Muscle layer of colon (tissue), 2 donors: Measurements from ENCODE around the gene ID3.

Experiments used
- H3K27ac ChIP-seq: one replicate; pipeline ENCODE4 v1.7.0; 2013; ENCODE audit warnings: low read depth, mild to moderate bottlenecking, low read length, moderate library complexity
- H3K27me3 ChIP-seq, 2 donors: one replicate each; pipeline ENCODE4 v1.7.0; 2013; ENCODE audit warnings: low read length in 2 of 2, mild to moderate bottlenecking in 2 of 2; ENCODE audit not compliant: insufficient read depth in 2 of 2, control insufficient read depth in 1 of 2
- H3K36me3 ChIP-seq: one replicate; pipeline ENCODE4 v1.7.0; 2013; ENCODE audit warnings: mild to moderate bottlenecking, low read length; ENCODE audit not compliant: insufficient read depth
- H3K4me1 ChIP-seq: one replicate; pipeline ENCODE4 v1.7.0; 2013; ENCODE audit warnings: mild to moderate bottlenecking, low read length; ENCODE audit not compliant: insufficient read depth
- H3K4me3 ChIP-seq, 2 donors: one replicate each; pipeline ENCODE4 v1.7.0; 2013; ENCODE audit warnings: low read length in 2 of 2, low read depth in 1 of 2, mild to moderate bottlenecking in 1 of 2, moderate library complexity in 1 of 2
- H3K9ac ChIP-seq: one replicate; pipeline ENCODE4 v1.7.0; 2013; ENCODE audit warnings: low read length
- H3K9me3 ChIP-seq: one replicate; pipeline ENCODE4 v1.7.0; 2013; ENCODE audit warnings: mild to moderate bottlenecking, low read length
- donor health status: abdominal sarcoma.
- donor health status: Adenocarcinoma of cecum.

The ID3 gene

DNA sequence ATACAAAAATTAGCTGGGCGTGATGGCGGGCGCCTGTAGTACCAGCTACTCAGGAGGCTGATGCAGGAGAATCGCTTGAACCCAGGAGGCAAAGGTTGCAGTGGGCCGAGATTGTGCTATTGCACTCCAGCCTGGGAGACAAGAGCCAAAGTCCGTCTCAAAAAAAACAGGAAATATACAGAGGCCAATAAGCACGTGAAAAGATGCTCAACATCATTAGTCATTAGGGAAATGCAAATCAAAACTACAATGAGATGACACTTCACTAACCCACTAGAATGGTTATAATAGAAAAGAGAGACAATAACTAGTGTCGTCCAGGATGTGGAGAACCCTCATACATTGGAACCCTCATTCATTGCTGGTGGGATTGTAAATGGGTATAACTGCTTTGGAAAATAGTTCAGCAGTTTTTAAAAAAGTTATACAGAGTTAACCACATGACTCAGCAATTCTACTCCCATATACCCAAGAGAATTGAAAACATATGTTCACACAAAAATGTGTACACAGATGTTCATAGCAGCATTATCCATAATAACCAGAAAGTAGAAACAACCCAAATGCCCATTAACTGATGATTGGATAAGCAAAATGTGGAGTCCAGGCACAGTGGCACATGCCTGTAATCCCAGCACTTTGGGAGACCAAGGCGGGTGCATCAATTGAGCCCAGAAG is 21.9 kb downstream of the ID3 start:
- Histone ChIP-seq H3K4me3 (no peak overlapping the region), H3K27ac (no peak overlapping the region), H3K4me1 (no peaks in the 10 kb centered on the region), H3K9me3 (no peaks in the 10 kb centered on the region), H3K27me3 (no peaks in the 10 kb centered on the region), H3K9ac (no peak overlapping the region), H3K36me3 (no peaks in the 10 kb centered on the region)

GRCh38 chr1:23533246-23534023 is 25.9 kb downstream of the ID3 start:
- no peak overlapping the region for H3K4me3 ChIP-seq
- no peak overlapping the region for H3K9ac ChIP-seq
- H3K27ac ChIP-seq, result no peak overlapping the region

DNA sequence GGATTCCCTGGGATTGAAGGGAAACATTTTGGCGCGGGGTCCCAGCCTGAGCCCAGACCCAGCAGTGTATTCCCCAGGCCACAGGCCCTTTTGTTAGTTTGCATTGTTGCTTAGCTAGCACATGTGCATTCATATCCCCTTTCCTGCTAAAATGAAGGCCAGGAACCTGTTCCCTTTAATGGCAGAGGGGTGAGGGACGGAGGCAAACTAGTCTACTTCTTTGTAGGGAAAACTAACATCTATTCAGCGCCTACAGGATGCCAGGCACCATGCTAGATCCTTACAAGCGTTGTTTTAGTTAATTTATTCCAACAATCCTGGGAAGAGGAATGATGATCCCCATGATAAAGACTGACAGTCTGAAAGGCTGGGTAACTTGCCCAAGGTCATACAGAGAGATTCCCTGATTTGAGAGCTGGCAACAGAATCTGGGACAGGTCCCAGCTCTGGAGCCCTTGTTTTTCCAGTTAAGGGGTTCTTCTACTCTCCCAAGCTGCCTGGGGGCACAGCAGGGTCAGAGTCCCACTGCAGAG is 27.7 kb downstream of the ID3 start:
- peaks cover 18% of the 10 kb centered on the region for H3K4me1 ChIP-seq

More at GRCh38 chr1:23533246-23534023, 25.9 kb downstream of the ID3 start:
- Histone ChIP-seq H3K4me1 (peaks cover 18% of the 10 kb centered on the region), H3K36me3 (no peaks in the 10 kb centered on the region), H3K9me3 (no peaks in the 10 kb centered on the region), H3K27me3 (peaks cover 0 to 15% of the 10 kb centered on the region in 2 donors)

GRCh38 chr1:23530747-23531561 is 28.3 kb downstream of the ID3 start, which contains the start of gene E2F2:
TSS of gene E2F2 (minus strand) at chr1:23531233. CDS start at chr1:23530793, 440 bp downstream.
- peaks cover 18% of the 10 kb centered on the region for H3K4me1 ChIP-seq
- peak within 1 kb of the TSS; percentile 76 for H3K27ac ChIP-seq
- no peaks in the 10 kb centered on the region for H3K36me3 ChIP-seq
- peak within 1 kb of the TSS; percentile 51 for H3K4me3 ChIP-seq
- H3K9ac ChIP-seq, result no peak within 1 kb of the TSS
- H3K27me3 ChIP-seq, result peaks cover 0 to 21% of the 10 kb centered on the region in 2 donors
- no peaks in the 10 kb centered on the region for H3K9me3 ChIP-seq

More for the DNA sequence above, 27.7 kb downstream of the ID3 start:
- H3K27ac ChIP-seq, result peak overlapping the region; percentile 76
- no peaks in the 10 kb centered on the region for H3K9me3 ChIP-seq
- peak overlapping the region; percentile 36 to 51 for H3K4me3 ChIP-seq
- no peaks in the 10 kb centered on the region for H3K36me3 ChIP-seq
- H3K9ac ChIP-seq, result no peak overlapping the region
- peaks cover 0 to 21% of the 10 kb centered on the region in 2 donors for H3K27me3 ChIP-seq

- peaks cover 0 to 21% of the 10 kb centered on the region in 2 donors for H3K27me3 ChIP-seq
- no peak overlapping the region for H3K27ac ChIP-seq
- H3K36me3 ChIP-seq, result no peaks in the 10 kb centered on the region
- H3K4me1 ChIP-seq, result peaks cover 18% of the 10 kb centered on the region
- no peaks in the 10 kb centered on the region for H3K9me3 ChIP-seq
- H3K4me3 ChIP-seq, result peak overlapping the region in 1 of 2 donors; percentile 44
- H3K9ac ChIP-seq, result no peak overlapping the region
Measured at GRCh38 chr1:23530087-23530746, 29.1 kb downstream of the ID3 start.

DNA sequence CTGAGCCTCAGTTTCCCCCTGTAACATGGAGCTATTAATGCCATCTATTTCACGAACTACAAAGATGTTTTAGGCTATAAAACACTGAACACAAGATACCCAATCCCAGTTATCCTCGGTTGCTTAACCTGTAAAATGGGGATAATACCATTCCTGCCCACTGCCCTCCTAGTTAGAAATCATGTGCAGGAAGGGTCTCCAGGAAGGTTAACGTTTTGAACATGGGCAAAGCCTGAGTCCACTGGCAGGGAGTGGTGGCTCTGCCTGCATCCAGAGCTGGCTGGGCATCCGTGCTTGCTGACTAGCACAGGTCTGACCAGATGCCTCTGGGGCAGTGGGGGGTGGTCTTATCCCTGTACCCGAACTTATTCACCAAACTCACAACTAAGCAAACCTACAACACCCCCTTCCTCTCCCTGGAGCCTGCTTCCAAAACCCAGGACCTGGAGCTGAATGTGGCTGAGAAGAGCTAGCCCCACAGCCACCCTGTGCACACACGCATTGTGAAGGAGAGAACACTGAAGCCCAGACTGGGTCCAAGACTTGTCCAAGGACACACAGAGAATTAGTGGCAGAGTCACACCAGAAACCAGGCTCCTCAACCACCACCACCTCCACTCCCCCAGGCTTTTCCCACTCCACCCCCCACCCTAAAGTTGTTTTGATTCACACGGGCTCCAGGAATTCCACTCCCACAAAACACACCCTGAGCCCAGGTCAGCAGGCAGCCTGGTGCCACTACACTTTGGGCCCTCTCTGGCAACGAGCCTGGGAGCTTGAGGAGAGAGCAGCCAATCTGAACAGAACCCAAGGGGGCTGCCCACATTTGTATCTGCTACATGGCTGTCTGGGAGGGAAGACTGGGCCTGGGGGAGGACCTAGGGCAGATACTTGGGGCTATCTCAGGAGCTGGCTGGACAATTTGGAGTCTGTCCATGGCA is 29.9 kb downstream of the ID3 start:
- H3K27me3 ChIP-seq, result peaks cover 0 to 21% of the 10 kb centered on the region in 2 donors
- H3K9me3 ChIP-seq, result no peaks in the 10 kb centered on the region
- no peak overlapping the region for H3K4me3 ChIP-seq
- H3K4me1 ChIP-seq, result peaks cover 18% of the 10 kb centered on the region
- H3K27ac ChIP-seq, result no peak overlapping the region
- no peak overlapping the region for H3K9ac ChIP-seq
- H3K36me3 ChIP-seq, result no peaks in the 10 kb centered on the region

DNA sequence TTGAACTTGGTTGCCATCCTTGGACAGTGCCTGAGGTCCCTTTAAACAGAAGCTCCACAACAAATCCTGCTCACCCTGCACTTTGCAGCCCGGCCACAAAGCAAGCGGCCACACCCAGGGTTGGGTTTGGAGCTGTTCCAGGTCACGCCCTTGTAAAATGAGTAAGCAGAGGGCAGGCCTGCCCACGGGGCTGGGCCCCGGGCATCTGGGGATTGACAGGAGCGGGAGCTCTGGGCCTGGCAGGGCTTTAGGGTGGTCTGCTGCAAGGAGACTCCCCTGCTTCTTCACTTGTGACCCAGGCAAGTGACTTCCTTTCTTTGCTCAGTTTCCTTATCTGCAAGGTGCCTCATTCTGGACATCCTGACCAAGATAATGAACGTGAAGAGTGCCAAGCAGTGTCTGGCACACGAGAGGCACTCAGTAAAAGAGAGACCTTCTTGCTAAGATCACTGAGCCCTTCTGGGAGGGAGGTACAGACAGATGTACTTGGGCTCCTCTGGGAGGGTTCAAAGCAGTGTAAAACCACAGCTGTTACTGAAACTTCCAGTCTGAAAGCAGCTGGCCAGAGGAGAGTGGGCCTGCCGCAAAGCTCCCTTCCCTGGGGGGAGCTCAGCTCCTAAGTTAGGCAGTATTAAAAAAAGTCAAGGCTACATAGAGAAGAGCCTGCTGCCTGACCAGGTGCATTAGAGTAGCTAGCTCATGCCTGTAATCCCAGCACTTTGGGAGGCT is 30.9 kb downstream of the ID3 start:
- Histone ChIP-seq H3K27ac (no peak overlapping the region), H3K9ac (no peak overlapping the region), H3K4me3 (no peak overlapping the region)

DNA sequence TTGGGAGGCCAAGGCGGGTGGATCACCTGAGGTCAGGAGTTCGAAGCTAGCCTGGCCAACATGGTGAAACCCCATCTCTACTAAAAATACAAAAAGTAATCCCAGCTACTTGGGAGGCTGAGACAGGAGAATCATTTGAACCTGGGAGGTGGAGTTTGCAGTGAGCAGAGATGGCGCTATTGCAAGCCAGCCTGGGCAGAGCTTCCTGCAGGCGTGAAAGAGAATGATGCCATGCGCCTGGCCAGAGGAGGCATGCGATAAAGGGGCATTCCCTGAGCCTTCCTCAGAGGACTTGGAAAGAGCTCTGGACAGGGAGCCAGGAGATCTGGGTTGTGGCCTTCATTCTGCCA is 31.4 kb downstream of the ID3 start:
- H3K27ac ChIP-seq, result no peak overlapping the region
- peaks cover 18% of the 10 kb centered on the region for H3K4me1 ChIP-seq
- H3K9ac ChIP-seq, result no peak overlapping the region

More for the DNA sequence above, 30.9 kb downstream of the ID3 start:
- no peaks in the 10 kb centered on the region for H3K36me3 ChIP-seq
- H3K27me3 ChIP-seq, result peaks cover 0 to 21% of the 10 kb centered on the region in 2 donors
- H3K9me3 ChIP-seq, result no peaks in the 10 kb centered on the region
- H3K4me1 ChIP-seq, result peaks cover 18% of the 10 kb centered on the region

GRCh38 chr1:23527366-23527765 is 31.9 kb downstream of the ID3 start:
- Histone ChIP-seq H3K9me3 (no peaks in the 10 kb centered on the region), H3K27ac (no peak overlapping the region), H3K4me1 (peaks cover 18% of the 10 kb centered on the region), H3K9ac (no peak overlapping the region), H3K36me3 (no peaks in the 10 kb centered on the region), H3K4me3 (no peak overlapping the region), H3K27me3 (peaks cover 0 to 21% of the 10 kb centered on the region in 2 donors)

More for the DNA sequence above, 31.4 kb downstream of the ID3 start:
- no peaks in the 10 kb centered on the region for H3K9me3 ChIP-seq
- no peaks in the 10 kb centered on the region for H3K36me3 ChIP-seq
- peaks cover 0 to 21% of the 10 kb centered on the region in 2 donors for H3K27me3 ChIP-seq
- no peak overlapping the region for H3K4me3 ChIP-seq
